Endodermal cell (in vitro differentiated cells): ENCODE results near the gene XYLT1. TPM values are rescaled to one million over a fixed set of nuclear protein-coding genes. Genes with fewer than 3 reads are reported as not detected.

Source experiments
- DNase-seq: peaks from one replicate; pipeline ENCODE4 v3.0.0-alpha.2; 2017
- H3K27ac ChIP-seq: 2 replicates; pipeline ENCODE4 v1.5.1; 2013; ENCODE audit warnings: mild to moderate bottlenecking, low read depth, low read length, moderate library complexity
- H3K27me3 ChIP-seq: 2 replicates; pipeline ENCODE4 v1.6.1; 2013; ENCODE audit warnings: mild to moderate bottlenecking, low read length, moderate library complexity; ENCODE audit not compliant: insufficient read depth, control insufficient read depth, poor library complexity, severe bottlenecking
- H3K36me3 ChIP-seq: 2 replicates; pipeline ENCODE4 v1.7.0; 2013; ENCODE audit warnings: mild to moderate bottlenecking, low read length, moderate library complexity; ENCODE audit not compliant: control insufficient read depth, insufficient read depth
- H3K4me1 ChIP-seq: one replicate; pipeline ENCODE4 v1.7.0; 2013; ENCODE audit warnings: low read length; ENCODE audit not compliant: control insufficient read depth, insufficient read depth
- H3K4me3 ChIP-seq: 2 replicates; pipeline ENCODE4 v1.5.1; 2013; ENCODE audit warnings: mild to moderate bottlenecking, low read length, moderate library complexity
- H3K9ac ChIP-seq: 2 replicates; pipeline ENCODE4 v1.6.1; 2013; ENCODE audit warnings: mild to moderate bottlenecking, low read length, moderate library complexity; ENCODE audit not compliant: poor library complexity, severe bottlenecking; ENCODE audit errors: extremely low read depth
- H3K9me3 ChIP-seq: 2 replicates; pipeline ENCODE4 v1.6.1; 2013; ENCODE audit warnings: mild to moderate bottlenecking, low read length, moderate library complexity; ENCODE audit not compliant: control insufficient read depth
- H3K27ac Mint-ChIP-seq: 2 replicates; pipeline ENCODE4 v1.8.0; 2020; ENCODE audit warnings: mixed read lengths
- H3K27me3 Mint-ChIP-seq: 2 replicates; pipeline ENCODE4 v1.8.0; 2021; ENCODE audit warnings: mild to moderate bottlenecking, mixed read lengths; ENCODE audit not compliant: insufficient read depth
- H3K36me3 Mint-ChIP-seq: 2 replicates; pipeline ENCODE4 v1.8.0; 2020; ENCODE audit warnings: low read depth, mixed read lengths
- H3K4me1 Mint-ChIP-seq: 2 replicates; pipeline ENCODE4 v1.8.0; 2020; ENCODE audit warnings: mixed read lengths
- H3K4me3 Mint-ChIP-seq: 2 replicates; pipeline ENCODE4 v1.8.0; 2020; ENCODE audit warnings: mild to moderate bottlenecking, moderate library complexity, mixed read lengths
- H3K9me3 Mint-ChIP-seq: 2 replicates; pipeline ENCODE4 v1.8.0; 2020; ENCODE audit warnings: mild to moderate bottlenecking, mixed read lengths
- CTCF ChIP-seq: fragments of 200-600 bp; sonication (generic); conservative IDR thresholded peaks from 2 replicates; pipeline ENCODE4 v1.5.0; 2021; ENCODE audit warnings: antibody characterized with exemption, mild to moderate bottlenecking
- WGBS, 2 experiments: methylation state at CpG; one replicate each; pipeline versions ENCODE4 v1.1.5 to v1.1.7; 2013; ENCODE audit warnings: missing lambda C conversion rate in 2 of 2, mixed read lengths in 1 of 2; ENCODE audit not compliant: insufficient coverage in 1 of 2, insufficient read length in 1 of 2; 5-methylcytosine and 5-hydroxymethylcytosine counted together
- total RNA-seq, 2 donors: library from RNA; stranded (reverse); fragmentation: NEBNext Ultra II Directional in 1 of 2; extraction: Animal tissue kit (Norgen Biotek cat#: 25700) in 1 of 2; gene quantifications; 2 replicates in 1 of 2; 3 replicates in 1 of 2; pipeline ENCODE4 v1.2.1, GENCODE V29; 2021

The XYLT1 gene
- total RNA-seq, 2 donors from 2014 or later, result 26.8 to 28.5 TPM

GRCh38 chr16:17497648-17498047 is 26.9 kb upstream of the XYLT1 start:
- WGBS, 2 experiments, result 79 to 95% methylated on average over 2 of the region's 3 CpGs
- H3K27ac ChIP-seq, result no peak overlapping the region
- Mint-ChIP-seq H3K27ac (no peak overlapping the region), H3K4me1 (no peaks in the 10 kb centered on the region), H3K27me3 (peaks cover under 1% of the 10 kb centered on the region), H3K36me3 (no peaks in the 10 kb centered on the region), H3K9me3 (no peaks in the 10 kb centered on the region), H3K4me3 (no peak overlapping the region)
- no peaks in the 10 kb centered on the region for H3K4me1 ChIP-seq
- H3K36me3 ChIP-seq, result no peaks in the 10 kb centered on the region
- TF ChIP-seq CTCF, result no peak
- H3K27me3 ChIP-seq, result no peaks in the 10 kb centered on the region
- no peaks in the 10 kb centered on the region for H3K9me3 ChIP-seq
- H3K9ac ChIP-seq, result no peak overlapping the region
- H3K4me3 ChIP-seq, result no peak overlapping the region
- no peak for DNase-seq

GRCh38 chr16:17496891-17497290 is 26.1 kb upstream of the XYLT1 start:
- no peaks in the 10 kb centered on the region for H3K4me1 Mint-ChIP-seq
- TF ChIP-seq CTCF, result no peak
- H3K36me3 Mint-ChIP-seq, result no peaks in the 10 kb centered on the region
- no peaks in the 10 kb centered on the region for H3K9me3 Mint-ChIP-seq
- Histone ChIP-seq H3K4me1 (no peaks in the 10 kb centered on the region), H3K27me3 (no peaks in the 10 kb centered on the region), H3K36me3 (no peaks in the 10 kb centered on the region), H3K9me3 (no peaks in the 10 kb centered on the region), H3K27ac (no peak overlapping the region), H3K4me3 (no peak overlapping the region), H3K9ac (no peak overlapping the region)
- no peak overlapping the region for H3K4me3 Mint-ChIP-seq
- no peak overlapping the region for H3K27ac Mint-ChIP-seq
- no peaks in the 10 kb centered on the region for H3K27me3 Mint-ChIP-seq
- no peak for DNase-seq

- no peak overlapping the region for H3K27ac ChIP-seq
- no peak for TF ChIP-seq CTCF
Observed at GRCh38 chr16:17493012-17493411, 22.3 kb upstream of the XYLT1 start.

More at GRCh38 chr16:17493012-17493411, 22.3 kb upstream of the XYLT1 start:
- no peaks in the 10 kb centered on the region for H3K4me1 ChIP-seq
- H3K36me3 Mint-ChIP-seq, result no peaks in the 10 kb centered on the region
- no peaks in the 10 kb centered on the region for H3K27me3 ChIP-seq
- no peaks in the 10 kb centered on the region for H3K9me3 Mint-ChIP-seq
- no peak for DNase-seq
- H3K36me3 ChIP-seq, result no peaks in the 10 kb centered on the region
- H3K4me1 Mint-ChIP-seq, result no peaks in the 10 kb centered on the region
- H3K4me3 ChIP-seq, result no peak overlapping the region
- no peak overlapping the region for H3K27ac Mint-ChIP-seq
- H3K27me3 Mint-ChIP-seq, result no peaks in the 10 kb centered on the region
- no peak overlapping the region for H3K4me3 Mint-ChIP-seq
- no peaks in the 10 kb centered on the region for H3K9me3 ChIP-seq
- no peak overlapping the region for H3K9ac ChIP-seq
